ENCODE results near the gene BAIAP2.

Gene BAIAP2

GRCh38 chr17:81043319-81043724 is 8.4 kb downstream of the BAIAP2 start:
- no peak overlapping the region for H3K4me3 ChIP-seq (replicated peaks in 1 of 2; ENCODE audit: low read depth in 2 of 2, low read length in 2 of 2)
- no peak for TF ChIP-seq CTCF (IDR thresholded peaks at IDR 0.05; ENCODE audit: low read depth, low read length)
- DNase-seq (ENCODE audit: low read depth in 2 of 2), result no peak

- TF ChIP-seq CTCF (IDR thresholded peaks at IDR 0.05; ENCODE audit: low read depth, low read length), result no peak
- H3K4me3 ChIP-seq (replicated peaks in 1 of 2; ENCODE audit: low read depth in 2 of 2, low read length in 2 of 2), result no peak overlapping the region
- DNase-seq (ENCODE audit: low read depth in 2 of 2), result peak in 1 of 2 donors; percentile 16
Observed at GRCh38 chr17:81043725-81044427, 8.9 kb downstream of the BAIAP2 start.

GRCh38 chr17:81044428-81044763 is 9.4 kb downstream of the BAIAP2 start:
- TF ChIP-seq CTCF (IDR thresholded peaks at IDR 0.05; ENCODE audit: low read depth, low read length), result no peak
- DNase-seq (ENCODE audit: low read depth in 2 of 2), result no peak
- no peak overlapping the region for H3K4me3 ChIP-seq (replicated peaks in 1 of 2; ENCODE audit: low read depth in 2 of 2, low read length in 2 of 2)

DNA sequence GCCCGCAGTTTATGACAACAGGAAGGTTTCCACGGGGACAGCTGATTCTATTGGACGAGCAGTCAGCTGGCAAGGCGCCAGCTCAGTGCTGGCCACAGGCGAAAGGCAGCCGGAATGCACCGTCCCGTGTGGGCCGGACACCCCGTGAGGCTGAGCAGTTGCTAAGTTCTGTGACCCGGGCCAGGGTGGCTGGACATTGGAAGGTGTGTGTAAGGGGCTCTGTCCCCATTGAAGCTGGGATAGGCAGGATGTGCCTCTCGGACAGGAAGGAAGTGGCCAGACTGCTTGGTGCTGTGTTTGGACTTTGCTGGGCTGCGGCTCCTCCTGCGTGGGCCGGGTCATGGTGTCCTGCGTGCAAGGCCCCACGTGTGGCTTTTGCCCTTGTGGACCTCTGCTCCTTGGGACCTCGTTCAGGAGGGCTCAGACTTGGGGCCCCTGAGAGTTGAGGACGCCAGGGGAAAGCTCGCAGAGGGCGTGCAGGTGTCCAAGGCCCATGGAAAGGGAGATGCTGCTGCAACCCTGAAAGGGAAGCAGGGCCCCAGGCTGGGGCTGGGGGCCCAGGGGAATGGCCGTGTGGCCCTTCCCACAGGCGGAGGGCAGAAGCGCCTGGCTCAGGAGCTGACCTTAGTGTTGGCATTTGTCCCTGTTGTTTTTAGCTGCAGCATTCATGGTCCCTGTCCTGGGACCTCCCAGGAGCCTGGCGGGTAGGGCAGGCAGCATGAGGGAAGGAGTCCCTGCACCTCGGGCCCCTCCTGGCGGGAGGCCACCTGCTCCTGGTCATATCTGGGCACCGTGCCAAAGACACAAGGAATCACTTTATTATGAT is 10.0 kb downstream of the BAIAP2 start:
- peak; percentile 68 to 75 for DNase-seq (ENCODE audit: low read depth in 2 of 2)
- no peak overlapping the region for H3K4me3 ChIP-seq (replicated peaks in 1 of 2; ENCODE audit: low read depth in 2 of 2, low read length in 2 of 2)
- no peak for TF ChIP-seq CTCF (IDR thresholded peaks at IDR 0.05; ENCODE audit: low read depth, low read length)

- no peak overlapping the region for H3K4me3 ChIP-seq (replicated peaks in 1 of 2; ENCODE audit: low read depth in 2 of 2, low read length in 2 of 2)
- no peak for DNase-seq (ENCODE audit: low read depth in 2 of 2)
- no peak for TF ChIP-seq CTCF (IDR thresholded peaks at IDR 0.05; ENCODE audit: low read depth, low read length)
Observed at GRCh38 chr17:81045590-81046095, 10.7 kb downstream of the BAIAP2 start.

DNA sequence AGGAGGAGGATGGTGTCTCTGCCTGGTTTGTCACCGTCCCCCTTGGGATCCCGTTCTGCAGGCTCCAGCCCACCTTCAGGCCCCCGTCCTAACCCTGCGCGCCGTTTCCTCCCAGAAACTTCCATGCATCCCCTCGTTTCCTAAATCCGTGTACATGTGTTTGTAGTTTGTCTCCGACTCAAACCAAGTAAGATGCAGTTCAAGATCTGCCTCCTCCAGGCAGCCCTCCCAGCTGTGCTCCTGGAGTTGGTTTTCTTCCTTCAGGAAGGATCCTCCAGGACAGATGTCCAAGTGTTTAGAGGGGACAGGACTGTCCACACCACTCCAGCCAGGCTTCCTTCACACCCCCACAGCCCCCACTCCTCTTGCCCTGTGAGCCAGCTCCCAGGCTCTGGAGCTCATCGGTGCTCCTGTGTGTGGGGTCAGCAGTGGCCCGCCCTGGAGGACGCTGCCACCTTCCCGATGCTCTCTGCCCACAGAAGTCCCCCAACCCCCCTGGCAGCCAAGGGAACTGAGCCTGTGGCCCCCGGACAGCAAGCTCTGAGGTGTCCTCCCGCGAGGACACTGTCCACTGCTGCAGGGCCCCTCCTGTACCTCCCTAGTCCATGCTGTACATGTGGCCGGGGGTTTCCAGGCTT is 11.3 kb downstream of the BAIAP2 start:
- H3K4me3 ChIP-seq (replicated peaks in 1 of 2; ENCODE audit: low read depth in 2 of 2, low read length in 2 of 2), result no peak overlapping the region
- no peak for TF ChIP-seq CTCF (IDR thresholded peaks at IDR 0.05; ENCODE audit: low read depth, low read length)
- no peak for DNase-seq (ENCODE audit: low read depth in 2 of 2)
